Measurements from ENCODE around the gene ANKRD52.

GRCh38 chr12:56188778-56189098 lies 69.4 kb downstream of the ANKRD52 start:
- TF ChIP-seq, protein P1, sequence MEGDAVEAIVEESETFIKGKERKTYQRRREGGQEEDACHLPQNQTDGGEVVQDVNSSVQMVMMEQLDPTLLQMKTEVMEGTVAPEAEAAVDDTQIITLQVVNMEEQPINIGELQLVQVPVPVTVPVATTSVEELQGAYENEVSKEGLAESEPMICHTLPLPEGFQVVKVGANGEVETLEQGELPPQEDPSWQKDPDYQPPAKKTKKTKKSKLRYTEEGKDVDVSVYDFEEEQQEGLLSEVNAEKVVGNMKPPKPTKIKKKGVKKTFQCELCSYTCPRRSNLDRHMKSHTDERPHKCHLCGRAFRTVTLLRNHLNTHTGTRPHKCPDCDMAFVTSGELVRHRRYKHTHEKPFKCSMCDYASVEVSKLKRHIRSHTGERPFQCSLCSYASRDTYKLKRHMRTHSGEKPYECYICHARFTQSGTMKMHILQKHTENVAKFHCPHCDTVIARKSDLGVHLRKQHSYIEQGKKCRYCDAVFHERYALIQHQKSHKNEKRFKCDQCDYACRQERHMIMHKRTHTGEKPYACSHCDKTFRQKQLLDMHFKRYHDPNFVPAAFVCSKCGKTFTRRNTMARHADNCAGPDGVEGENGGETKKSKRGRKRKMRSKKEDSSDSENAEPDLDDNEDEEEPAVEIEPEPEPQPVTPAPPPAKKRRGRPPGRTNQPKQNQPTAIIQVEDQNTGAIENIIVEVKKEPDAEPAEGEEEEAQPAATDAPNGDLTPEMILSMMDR (IDR thresholded peaks at IDR 0.05), result no peak
- TF ChIP-seq EZH2 (IDR thresholded peaks at IDR 0.05) (no peak), EZH2phosphoT487 (IDR thresholded peaks at IDR 0.05) (no peak)

Measured in neural progenitor cell (in vitro differentiated cells).